NCI-H526 (cell line): ENCODE results near the gene KIR3DL2.
"Not testable (repeated sequence)": the region's sequence is repeated elsewhere in the genome, so short reads cannot be mapped to it uniquely, and the experiment has no call there.

Source experiments
- DNase-seq, 2 experiments: peaks; one replicate each; lab custom pipeline; 2025; lab: John Stamatoyannopoulos, UW

KIR3DL2 gene

DNA sequence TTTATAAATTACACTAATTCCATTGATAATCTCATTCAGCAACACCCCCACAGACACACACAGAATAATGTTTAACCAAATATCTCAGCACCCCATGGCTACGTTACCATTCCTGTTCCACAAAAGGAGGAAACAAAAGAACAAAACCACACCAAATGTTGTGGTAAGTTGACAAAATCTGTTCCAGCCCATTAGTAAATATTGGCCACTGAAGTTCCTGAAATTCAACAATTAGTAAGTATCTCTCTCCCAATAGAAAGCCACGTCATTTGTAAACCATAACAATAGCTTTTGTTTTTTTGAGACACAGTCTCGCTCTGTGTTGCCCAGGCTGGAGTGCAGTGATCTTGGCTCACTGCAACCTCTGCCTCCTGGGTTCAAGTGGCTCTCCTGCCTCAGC lies 21.5 kb downstream of the KIR3DL2 start:
- DNase-seq: no peak

- no peak for DNase-seq
These were observed 23.7 kb downstream of the KIR3DL2 start, which contains the start of gene FCAR for GRCh38 chr19:54873990-54874389. Gene FCAR (plus strand): TSS chr19:54874235. CDS start chr19:54874290, 55 bp downstream.

- DNase-seq: no peak
These were observed 25.3 kb downstream of the KIR3DL2 start for GRCh38 chr19:54875506-54875905.

- no peak for DNase-seq
These were observed 27.2 kb downstream of the KIR3DL2 start for GRCh38 chr19:54877471-54877870.

DNA sequence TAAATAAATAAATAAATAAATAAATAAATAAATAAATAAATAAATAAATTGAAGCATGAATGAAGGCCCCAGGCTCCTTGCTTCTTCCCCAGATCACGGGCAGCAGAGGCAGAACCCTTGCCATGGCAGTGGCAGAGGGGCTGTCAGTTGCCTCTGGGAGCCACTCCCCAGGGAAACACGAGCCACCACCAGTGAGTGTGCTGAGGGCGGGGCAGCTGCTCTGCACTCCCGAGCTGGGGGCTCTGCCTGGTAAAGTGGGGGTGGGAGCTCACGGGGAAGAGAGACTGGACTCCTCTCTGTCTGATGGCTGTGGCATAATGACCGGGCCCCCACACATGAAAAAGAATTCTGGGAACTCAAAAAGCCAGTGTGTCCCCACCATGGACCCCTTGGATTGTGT lies 31.6 kb downstream of the KIR3DL2 start:
- no peak for DNase-seq

DNA sequence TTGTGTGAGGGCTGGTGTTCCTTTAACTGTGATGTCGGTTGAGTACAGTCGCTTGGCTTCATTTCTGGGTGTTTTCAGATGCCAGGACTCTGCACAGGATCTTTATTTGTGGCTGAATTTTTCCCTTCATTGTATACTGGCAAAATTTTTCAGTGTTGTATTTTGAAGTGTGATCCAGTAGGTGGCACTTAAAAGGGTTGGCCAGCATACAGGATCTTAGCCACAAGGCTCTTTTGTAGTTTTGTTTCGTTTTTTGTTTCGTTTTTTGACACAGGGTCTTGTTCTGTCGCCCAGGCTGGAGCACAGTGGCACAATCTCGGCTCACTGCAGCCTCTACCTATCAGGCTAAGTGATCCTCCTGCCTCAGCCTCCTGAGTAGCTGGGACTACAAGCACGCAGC lies 32.5 kb downstream of the KIR3DL2 start:
- DNase-seq: no peak

- no peak for DNase-seq
These were observed 33.0 kb downstream of the KIR3DL2 start for GRCh38 chr19:54883228-54883627.

DNA sequence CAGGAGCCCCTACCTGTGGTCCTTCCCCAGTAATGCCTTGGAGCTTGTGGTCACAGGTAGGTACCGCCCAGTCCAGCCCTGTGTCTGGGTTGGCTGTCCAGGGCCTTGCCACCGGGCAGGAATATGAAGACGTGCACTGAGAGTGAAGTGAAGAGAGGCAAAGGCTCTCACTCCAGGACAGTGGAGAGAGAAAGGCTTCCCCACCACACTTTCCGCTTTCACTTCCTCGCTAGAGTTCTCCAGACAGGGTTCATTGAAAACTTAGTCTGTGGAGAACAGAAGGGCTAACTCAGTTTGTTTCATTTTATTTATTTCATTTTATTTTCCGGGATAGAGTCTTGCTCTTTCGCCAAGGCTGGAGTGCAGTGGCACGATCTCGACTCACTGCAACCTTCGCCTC lies 38.0 kb downstream of the KIR3DL2 start:
- DNase-seq: no peak

- DNase-seq: no peak
These were observed 39.3 kb downstream of the KIR3DL2 start for GRCh38 chr19:54889566-54889965.

DNA sequence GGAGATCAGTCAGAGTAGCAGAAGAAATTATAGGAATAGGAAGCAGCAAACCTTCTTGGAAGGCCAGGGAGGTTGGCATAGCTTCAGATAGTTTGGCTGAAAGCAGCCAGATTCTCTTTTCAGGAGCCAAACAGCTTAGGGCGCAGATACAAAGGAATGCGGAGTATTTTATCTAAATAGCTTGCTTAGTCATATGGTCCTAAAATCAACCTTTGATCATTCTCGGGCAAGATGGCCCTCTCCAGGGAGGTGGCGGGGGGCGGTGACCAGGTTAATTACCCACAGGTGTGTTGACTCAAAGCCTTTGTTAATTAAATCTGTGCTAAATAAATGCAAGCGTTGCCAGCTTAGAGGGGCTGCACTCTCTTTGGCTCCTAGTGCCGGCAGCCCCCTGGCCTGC lies 43.2 kb downstream of the KIR3DL2 start:
- no peak for DNase-seq

DNA sequence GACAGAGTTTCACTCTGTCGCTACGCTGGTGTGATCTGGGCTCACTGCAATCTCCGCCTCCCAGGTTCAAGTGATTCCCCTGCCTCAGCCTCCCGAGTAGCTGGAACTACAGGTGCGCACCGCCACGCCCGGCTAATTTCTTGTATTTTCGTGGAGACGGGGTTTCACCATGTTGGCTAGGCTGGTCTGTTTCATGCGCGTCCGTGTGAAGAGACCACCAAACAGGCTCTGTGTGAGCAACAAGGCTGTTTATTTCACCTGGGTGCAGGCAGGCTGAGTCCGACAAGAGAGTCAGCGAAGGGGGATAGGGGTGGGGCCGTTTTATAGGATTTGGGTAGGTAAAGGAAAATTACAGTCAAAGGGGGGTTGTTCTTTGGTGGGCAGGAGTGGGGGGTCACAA lies 43.9 kb downstream of the KIR3DL2 start:
- DNase-seq: not testable (repeated sequence)

- DNase-seq: no peak
These were observed 45.8 kb downstream of the KIR3DL2 start for GRCh38 chr19:54896036-54896435.

DNA sequence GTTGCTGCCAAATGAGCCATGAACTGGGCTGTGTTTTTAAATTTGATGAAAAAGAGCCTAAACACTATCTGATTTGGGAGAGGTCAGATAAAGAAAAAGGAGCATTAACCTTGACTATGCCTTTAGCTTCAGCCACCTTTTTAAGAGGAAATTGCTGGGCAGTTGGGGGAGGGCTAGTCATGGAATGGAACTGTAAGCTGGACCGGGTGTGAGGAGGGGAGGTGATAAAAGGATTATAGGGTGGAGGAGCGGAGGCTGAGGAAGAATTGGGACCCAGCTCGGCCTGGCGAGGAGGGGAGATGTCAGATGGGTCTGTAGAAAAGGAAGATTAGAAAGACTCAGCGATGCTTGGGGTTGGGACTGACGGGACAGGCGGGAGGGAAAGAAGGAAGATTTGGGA lies 48.4 kb downstream of the KIR3DL2 start:
- DNase-seq: not testable (repeated sequence)

DNA sequence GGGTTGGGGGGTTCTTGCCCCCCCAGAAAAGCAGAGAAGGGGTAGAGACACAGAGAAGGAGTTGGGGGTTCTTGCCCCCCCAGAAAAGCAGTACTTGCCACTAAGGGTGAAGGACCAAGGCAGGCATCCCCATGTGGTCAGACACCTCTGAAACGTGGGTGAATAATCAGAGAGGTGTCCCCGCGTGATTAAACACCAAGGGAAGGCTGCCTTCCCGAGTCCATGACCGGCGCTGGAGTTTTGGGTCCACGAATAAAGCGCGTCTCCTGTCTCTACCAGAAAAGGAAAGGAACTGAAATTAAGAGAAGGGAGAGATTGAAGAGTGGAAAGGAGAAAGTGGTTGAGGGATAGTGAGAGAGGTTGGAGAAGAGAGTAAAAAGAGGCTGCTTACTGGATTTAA lies 49.4 kb downstream of the KIR3DL2 start:
- not testable (repeated sequence) for DNase-seq

- not testable (repeated sequence) for DNase-seq
These were observed 50.9 kb downstream of the KIR3DL2 start for GRCh38 chr19:54901153-54901552.

GRCh38 chr19:54902061-54902460 lies 51.8 kb downstream of the KIR3DL2 start:
- DNase-seq: peak in 1 of 2 experiments; percentile 30

GRCh38 chr19:54903303-54903702 lies 53.1 kb downstream of the KIR3DL2 start:
- DNase-seq: no peak

DNA sequence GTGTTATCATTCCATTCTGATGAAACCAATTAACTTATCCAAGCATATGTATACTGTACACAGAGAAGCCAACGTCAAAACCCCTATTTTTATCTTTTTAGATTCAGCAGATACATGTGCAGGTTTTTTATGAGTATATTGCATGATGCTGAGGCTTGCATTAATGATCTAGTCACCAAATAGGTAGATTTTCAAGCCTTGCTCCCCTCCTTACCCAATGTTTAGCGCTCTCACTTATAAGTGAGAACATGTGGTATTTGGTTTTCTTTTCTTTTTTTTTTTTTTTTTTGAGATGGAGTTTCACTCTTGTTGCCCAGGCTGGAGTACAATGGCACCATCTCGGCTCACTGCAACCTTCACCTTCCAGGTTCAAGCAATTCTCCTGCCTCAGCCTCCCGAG lies 54.0 kb downstream of the KIR3DL2 start:
- not testable (repeated sequence) for DNase-seq

GRCh38 chr19:54905421-54905802 lies 55.2 kb downstream of the KIR3DL2 start:
- DNase-seq: no peak

- no peak for DNase-seq
These were observed 55.7 kb downstream of the KIR3DL2 start, which contains the start of gene NCR1 for GRCh38 chr19:54905803-54906511. Gene NCR1 (plus strand): TSS chr19:54906148. CDS start chr19:54906188, 40 bp downstream.

DNA sequence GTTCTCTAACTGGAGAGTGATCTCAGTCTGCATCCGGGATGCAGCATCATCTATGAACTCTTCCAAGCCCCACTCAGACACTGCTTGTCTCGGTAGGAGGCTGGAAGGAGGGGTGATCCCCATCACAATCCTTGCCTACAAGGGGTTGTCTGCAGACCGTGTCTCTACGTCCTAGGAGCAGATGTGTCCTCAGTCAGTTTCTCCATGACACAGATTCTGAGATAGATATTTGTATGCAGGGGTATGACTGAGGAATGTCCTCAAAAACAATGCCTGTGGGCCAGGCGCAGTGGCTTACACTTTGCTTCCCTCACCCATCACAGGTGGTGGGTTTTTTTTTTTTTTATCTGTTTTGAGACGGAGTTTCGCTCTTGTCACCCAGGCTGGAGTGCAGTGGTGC lies 56.6 kb downstream of the KIR3DL2 start:
- no peak for DNase-seq

DNA sequence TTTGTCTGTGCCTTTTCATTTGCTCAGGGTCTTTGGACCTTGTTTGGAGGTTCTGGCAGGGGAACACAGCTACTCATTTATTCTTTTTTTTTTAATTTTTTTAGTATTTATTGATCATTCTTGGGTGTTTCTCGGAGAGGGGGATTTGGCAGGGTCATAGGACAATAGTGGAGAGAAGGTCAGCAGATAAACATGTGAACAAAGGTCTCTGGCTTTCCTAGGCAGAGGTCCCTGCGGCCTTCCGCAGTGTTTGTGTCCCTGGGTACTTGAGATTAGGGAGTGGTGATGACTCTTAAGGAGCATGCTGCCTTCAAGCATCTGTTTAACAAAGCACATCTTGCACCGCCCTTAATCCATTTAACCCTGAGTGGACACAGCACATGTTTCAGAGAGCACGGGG lies 57.7 kb downstream of the KIR3DL2 start:
- DNase-seq: not testable (repeated sequence)
